NCI-H510A treated with DMSO at 0.1 percent for 48 hours (cell line): ENCODE measurements around the gene TNFSF11.
"Not testable (repeated sequence)": the region's sequence is repeated elsewhere in the genome, so short reads cannot be mapped to it uniquely, and the experiment has no call there.

Source experiments
- DNase-seq: peaks from one replicate; lab custom pipeline; 2025; lab: John Stamatoyannopoulos, UW

Gene TNFSF11, protein sequence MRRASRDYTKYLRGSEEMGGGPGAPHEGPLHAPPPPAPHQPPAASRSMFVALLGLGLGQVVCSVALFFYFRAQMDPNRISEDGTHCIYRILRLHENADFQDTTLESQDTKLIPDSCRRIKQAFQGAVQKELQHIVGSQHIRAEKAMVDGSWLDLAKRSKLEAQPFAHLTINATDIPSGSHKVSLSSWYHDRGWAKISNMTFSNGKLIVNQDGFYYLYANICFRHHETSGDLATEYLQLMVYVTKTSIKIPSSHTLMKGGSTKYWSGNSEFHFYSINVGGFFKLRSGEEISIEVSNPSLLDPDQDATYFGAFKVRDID

DNA sequence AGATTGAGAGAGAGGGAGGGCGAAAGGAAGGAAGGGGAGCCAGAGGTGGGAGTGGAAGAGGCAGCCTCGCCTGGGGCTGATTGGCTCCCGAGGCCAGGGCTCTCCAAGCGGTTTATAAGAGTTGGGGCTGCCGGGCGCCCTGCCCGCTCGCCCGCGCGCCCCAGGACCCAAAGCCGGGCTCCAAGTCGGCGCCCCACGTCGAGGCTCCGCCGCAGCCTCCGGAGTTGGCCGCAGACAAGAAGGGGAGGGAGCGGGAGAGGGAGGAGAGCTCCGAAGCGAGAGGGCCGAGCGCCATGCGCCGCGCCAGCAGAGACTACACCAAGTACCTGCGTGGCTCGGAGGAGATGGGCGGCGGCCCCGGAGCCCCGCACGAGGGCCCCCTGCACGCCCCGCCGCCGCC is at the start of gene TNFSF11:
TSS of gene TNFSF11 (plus strand) at position 142 of the 400 bp plus-strand sequence. CDS start at position 294, 152 bp downstream.
- DNase-seq: no peak

DNA sequence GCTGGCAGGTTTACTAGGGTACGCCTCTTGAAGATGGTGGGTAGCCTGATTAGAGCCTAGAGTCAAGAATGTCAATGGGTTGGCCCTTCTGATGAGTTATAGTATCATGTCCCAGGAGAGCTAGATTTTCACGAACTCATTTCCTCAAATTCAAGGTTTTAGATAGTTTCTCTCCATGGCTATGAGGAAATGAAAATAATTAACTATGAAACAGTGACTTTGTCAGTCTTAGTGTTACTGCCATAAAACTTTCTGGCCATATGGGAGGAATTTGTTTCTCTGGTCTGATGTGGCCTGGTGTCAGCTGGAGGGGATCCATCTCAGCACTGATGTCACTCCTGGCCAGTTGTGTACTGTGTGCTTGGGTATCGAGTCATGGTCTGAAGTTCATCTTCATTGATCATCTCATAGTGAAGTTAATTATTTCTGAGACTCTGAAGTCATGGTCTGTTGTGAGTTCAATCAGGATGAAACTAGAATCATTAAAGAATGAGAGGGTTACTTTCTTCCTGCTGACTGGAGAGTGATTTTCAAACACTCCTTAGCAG is 49.4 kb upstream of the TNFSF11 start:
- DNase-seq: no peak

DNA sequence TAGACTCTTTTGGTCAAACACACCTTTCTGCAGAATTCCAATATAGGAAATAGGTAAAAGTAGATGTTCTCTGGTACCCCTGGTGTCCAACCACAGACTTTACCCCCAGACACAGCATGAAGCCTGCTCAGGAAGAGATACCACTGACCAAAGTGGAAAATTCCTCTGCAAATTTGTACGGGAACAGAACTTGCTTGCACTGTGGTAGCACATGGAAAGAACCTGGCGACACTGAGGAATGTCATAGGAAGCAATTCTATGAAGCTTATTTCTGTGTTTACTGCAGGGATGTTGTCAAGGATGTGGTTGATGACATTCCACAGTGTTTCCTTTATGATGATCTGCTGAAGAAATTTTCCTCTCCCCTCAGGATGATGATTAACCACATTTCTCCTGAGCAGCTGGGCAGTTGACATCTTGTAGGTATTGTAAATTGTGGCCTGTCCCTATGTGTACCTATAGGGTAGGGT is 48.9 kb upstream of the TNFSF11 start:
- DNase-seq: no peak

DNA sequence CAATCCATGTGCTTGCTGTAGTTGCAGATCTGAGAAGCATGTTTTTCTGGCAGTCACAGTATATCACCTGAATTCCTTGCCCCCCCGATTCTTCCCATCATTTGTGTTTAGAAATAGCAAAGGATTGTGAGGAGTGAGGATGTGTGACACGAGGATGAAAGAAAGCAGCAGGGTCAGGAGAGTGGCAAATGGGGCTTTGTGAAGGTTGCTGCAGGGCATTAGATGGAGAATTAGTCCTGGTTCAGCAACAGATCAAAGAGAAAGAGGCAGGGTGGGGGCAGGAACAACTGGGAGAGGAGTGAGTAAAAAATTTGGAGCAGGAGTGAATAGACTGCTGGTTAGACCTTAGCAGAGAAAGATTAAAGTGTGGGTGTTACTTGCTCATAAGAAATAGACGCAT is 47.7 kb upstream of the TNFSF11 start:
- DNase-seq: no peak

DNA sequence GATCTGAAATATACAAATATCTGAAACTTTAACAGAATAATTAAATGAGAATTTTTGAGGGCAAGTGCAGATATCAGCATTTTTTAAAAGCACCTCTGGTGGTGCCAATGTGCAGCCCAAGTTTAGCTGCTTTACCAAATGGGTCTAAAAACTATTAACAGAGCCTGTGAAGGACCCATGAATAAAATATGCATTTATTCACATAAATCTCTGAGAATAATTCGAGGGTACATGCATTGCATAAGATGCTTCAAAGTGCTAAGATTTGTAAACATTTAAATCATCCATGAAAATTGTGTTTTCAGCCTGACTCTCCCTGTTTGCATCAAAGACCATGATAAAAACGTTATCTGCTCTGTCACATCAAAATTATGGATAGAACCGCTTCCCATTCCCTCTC is 47.1 kb upstream of the TNFSF11 start:
- no peak for DNase-seq

DNA sequence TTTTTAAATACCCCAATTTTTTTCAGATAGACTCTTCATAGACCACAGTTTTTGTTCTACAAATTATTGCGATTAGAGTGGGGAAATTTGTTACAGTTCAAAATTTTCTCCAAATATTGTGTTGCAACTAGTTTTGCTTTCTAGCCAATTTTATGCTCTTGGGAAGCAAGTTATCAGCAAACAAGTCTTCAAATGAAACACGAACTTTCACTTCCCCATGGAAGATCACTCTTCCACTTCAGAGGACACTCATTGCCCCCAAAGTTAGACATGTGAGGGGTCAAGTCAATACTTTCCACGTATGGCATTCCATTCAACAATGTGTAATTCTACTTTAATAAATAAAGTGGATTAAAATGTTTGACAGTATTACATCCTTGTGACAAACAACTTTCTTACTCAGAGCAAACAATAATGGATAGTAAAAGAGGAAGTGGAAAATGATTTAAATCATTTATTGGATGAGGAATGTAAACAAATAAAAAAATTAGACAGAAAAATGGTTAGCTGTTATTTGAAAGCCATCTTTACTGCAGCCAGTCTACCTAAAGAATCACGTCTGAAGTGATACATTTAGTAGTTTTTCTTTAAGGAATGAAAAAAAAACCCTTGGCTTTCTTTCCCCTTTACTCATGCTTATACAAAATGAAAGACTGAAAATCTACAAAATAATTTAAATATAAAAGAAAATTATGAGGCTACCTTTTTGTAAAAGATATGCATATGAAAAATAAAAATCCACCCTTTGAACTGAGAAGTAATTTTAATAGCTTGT is 41.2 kb upstream of the TNFSF11 start:
- DNase-seq: no peak

DNA sequence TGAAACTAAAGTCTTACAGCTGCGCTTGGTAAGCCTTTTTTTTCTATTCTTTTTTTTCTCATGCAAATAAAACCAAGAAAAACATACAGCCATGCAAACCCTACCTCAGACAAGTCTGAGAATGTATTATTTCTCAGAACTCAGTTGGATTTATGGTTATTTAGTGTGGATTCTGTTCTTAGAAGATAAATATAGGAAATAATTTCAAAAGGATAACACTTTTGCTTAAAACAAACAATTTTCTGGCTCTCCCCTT is 40.7 kb upstream of the TNFSF11 start:
- no peak for DNase-seq

DNA sequence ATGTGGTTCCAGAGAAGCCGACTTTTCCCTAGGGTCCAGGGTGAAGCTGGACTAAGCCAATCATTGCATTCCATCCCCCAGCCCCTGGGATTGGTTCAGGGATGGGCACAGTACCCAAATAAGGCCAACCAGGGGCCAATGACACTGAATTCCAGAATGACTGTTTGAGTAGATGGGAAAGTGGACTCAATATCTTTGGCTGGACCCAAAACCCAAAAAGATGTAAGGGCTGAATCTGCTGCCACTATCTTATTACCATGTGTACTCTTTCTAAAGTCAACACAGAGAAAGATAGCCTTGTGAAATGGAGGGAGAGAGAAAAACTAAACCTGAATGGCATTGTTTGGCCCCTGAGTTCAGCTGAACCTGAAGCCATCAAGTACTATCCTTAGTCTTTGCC is 39.2 kb upstream of the TNFSF11 start:
- DNase-seq: no peak

DNA sequence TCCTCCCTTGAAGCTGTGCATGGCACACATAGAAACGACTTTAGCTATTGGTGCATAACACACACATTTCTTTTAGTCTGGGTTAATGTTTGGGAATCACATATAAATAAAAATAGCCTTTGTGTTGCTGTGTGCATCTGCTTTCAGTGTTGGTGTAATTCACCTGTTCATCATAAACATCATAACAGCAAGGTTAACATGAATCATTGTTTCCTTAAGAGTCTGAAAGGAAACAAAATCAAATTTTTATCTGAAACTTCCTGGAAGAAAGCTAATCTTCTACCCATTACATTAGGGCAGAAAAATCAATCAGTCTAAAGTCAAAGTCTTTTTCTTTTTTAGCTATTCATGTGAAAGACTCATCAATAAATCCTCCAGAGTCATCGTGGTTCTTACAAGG is 35.0 kb upstream of the TNFSF11 start:
- DNase-seq: no peak

DNA sequence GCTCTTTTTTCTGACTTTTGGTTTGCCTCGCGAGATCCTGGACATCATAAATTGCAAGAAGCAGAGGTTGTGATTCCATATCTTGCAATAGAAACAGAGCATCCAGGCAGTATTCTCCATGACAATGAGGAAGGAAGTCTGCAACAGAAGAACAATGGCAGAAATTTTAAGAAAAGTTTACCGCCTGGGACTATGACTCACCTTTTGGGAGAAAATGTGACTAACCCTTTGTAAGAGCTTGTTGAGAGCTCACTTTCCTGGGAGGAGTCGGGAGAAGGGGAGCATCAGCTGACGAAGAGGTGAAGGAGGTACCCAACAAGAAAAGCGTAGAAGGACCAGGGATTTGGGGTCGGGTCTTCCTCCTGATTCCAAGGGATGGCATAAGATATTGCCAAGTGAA is 34.3 kb upstream of the TNFSF11 start:
- DNase-seq: no peak

DNA sequence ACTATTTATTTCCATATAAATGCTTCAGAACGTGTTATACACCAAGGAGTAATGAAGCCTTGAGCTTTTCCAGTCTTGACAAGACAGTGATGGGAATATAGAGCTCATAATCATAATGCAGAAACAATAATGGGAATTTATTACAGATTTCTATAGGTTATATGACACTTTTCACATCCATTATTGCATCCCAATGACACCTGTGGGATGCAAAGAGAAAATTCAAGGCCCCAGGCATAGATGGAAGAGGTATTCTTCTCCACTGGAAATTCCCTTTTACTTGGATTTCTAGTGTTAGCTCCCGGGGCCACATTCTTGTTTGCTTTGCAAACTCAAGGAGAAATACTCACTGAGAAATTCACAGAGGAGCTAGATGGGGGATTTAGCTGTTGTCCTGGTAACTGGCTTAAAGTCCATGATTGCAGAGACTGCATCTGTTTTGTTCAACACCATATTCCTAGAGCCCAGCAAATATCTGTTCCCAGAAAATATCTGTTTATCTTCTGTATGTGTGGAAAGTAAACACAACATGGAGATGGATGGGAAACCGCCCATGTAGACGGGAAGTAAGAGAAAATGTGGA is 30.6 kb upstream of the TNFSF11 start:
- no peak for DNase-seq

DNA sequence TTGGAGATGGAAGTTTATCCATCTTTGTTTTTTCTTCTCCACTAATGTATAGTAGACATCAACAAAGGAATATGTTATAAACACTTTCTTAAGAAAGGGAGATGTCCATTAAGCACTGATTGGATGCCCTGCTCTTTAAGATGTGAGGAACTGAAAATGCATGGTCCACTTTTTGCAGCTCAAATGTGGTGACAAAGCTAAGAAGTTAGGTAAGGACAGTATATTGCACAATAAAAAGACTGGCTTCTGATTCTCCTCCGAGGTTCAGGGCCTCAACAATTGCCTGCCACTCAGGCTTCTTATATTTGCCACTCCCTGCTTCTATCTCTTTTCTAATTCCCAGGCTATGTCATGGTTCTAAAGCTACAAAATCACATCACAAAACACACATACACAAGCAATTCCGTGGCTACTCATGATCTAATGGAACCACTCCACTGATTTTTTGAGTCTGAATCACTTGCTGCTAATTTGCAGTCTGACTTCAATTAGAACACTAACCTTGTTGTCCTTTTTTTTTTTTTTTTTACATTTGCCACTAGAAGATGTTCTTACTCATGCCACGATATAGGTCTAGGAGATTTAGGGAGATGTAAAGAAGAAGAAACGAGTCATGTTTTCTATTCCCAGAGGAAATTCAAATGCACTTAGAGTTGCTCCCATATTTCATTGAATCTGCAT is 29.6 kb upstream of the TNFSF11 start:
- DNase-seq: no peak

DNA sequence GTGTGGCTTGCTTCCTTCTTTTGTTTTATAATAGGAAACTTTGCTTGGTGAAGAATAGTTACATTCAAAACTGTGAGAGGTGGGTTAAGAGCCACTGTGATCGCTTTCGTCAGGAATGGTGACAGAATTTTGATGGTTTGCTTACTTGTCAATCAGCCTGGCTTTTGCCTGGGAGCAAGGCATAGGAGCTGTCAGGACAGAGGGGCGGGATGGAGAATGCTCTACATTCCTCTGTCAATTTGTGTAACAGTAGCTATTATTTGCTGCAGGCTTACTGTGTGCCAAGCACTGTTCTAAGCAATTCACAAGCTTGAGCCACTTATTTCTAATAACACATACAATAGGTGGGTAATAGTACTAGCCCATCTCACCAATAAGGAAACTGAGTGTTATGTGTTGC is 28.1 kb upstream of the TNFSF11 start:
- no peak for DNase-seq

DNA sequence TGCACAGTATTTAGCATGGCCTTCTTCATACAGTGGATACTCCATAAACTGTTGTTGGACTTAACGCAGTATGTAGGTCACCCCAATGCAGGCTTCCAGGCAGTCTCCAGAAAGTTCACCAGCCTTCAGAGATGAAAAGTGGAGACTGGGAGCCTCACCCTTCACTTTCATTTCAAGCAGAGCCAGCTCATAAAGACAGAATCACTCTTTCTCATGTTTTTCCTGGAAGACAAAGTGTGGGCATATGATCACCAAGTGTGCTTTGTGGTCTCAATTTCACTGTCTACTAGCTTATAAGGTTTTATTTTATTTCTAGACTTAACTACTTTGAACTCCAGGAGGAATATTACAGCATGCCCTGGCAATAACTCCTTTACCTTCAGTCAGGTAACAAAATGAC is 26.3 kb upstream of the TNFSF11 start:
- no peak for DNase-seq

DNA sequence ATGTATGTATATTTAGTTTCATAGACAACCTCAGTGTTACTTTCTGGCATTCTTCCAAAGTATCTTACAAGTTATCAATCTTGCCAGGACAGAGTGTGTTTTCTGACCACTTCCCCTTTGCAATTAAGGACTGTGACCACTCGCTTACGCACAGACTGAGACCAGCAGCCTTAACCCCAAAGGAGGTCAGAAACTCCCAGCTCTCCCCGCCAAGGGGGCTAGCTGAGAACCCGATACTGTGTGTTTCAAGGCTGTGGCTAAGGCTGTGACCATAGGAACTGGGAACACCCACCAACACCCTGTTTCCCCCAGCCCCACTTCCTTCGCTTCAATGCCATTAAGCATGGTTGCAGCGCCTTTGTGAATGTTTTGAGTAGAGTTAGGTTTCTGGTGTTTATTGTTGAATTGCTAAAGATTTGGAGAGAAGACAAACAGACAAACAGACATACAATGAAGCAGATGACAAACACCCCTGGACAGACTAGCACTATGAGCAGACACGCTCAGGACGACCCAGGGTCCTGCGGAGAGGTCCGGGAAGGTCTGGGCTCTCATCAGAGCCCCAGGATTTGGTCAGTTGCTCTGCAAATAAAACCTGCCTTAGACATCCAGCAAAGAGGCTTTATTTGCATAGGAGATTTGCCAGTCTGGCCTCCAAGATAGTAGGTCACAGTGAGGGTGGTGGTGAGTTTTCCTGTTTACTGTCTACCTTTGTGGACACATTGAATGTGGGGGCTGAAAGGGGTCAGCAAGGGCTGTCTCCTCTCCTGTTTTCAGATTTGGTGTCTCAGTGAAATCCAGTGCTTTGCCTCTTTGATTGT is 25.0 kb upstream of the TNFSF11 start:
- DNase-seq: no peak

DNA sequence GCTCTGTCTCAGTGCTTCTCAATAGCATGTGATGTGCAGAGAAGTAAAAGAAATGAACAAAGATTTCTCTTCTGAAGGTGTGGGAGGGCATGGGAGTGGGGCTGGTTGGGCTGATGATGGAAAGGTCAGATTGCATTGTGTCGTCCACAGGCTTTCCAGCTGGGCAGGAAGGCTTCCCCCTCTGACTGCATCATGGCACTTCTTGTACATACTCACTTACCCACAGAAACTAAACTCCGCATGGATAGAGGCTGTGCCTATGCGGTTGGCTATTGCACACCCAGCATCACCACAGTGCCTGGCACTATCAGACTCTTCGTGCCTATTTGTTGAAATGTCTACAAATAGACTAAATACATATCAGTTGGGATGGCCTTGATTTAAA is 24.4 kb upstream of the TNFSF11 start:
- no peak for DNase-seq

DNA sequence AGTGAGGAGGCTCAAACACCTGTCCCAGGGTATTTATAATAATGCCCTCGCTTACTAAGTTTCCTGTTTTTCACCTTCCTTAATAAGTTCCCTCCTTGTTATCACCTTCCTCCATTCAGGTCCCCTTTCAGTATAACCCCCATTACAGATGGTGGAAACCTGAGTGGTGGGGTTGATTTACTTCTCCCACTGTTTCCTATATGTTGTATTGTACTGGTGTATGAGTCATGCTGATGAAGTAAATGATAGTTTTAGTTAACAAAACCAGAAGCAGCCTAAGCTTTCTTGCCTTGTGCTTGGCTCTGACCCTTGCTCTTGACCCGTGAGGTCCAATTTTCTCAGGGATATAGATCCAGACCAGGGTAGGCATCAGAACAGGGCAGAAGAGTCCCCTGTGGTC is 22.3 kb upstream of the TNFSF11 start:
- DNase-seq: no peak

DNA sequence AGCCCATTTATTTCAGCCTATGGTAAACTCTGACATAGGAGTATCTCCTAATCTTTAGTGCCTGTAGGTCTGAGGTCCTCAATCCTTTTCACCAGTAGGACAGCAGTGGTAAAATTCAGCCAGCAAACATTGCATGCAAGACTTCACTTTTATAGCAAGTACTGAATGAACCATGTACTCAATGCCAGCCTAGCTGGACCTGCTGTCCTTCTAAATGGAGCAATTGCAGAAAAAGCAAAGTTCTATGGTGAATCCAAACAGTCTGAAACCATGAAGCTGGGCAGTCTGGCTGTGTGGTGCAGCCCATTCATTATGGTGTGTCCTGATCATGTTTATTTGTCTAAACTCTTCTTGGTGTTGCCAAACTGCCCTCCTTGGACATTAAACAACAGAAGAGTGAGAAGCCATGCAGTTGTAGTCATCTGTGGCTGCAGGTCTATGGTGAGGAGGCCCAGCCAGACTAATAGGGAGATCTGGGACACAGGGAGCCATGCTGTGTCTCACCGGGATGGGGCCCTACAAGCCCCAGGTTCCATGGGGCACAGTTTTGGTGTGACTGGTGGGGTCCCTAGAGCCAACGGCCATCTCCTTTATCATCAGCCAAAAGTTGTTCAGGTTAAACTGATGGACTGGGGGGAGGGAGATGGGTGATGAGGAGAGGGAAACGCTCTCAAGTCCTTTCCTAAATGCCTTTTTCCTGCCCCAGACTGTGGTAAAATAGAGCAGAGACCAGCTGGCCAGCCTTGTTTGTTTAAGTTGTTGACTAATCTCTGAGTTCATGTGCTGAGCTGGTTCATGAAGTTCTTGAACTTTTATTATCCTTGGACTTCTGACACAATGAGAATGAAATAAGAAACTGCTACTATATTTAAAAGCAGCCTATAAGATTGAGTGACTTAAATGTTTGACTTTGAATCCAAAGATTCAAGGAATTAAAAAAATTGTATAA is 20.6 kb upstream of the TNFSF11 start:
- peak; percentile 4 for DNase-seq

DNA sequence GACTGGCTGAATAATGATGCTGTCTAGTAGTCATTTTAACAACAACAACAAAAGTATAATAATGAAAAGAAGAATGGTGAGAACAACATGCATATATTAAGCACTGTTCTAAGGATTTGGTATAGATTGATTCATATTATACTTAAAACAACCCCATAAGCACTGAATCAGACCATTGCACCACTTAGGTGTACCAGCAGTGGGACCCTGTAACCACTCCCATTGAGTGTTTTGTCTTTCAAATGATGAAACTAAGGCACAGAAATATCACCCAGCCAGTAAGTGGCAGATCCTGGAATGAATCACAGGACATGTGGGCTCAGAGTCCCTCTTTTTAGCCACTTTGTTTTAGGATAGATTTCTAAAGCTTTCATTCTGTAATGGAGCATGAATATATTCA is 14.9 kb upstream of the TNFSF11 start:
- no peak for DNase-seq

DNA sequence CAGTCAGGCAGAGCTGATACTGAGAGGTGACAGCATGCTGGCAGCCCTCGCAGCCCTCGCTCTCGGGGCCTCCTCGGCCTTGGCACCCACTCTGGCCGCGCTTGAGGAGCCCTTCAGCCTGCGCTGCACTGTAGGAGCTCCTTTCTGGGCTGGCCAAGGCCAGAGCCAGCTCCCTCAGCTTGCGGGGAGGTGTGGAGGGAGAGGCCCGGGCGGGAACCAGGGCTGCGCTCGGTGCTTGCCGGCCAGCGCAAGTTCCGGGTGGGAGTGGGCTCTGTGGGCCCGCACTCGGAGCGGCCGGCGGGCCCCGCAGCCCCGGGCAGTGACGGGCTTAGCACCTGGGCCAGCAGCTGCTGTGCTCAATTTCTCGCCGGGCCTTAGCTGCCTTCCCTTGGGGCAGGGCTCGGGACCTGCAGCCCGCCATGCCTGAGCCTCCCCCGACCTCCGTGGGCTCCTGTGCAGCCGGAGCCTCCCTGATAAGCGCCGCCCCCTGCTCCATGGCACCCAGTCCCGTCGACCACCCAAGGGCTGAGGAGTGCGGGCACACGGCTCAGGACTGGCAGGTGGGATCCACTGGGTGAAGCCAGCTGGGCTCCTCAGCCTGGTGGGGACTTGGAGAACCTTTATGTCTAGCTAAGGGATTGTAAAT is 14.3 kb upstream of the TNFSF11 start:
- DNase-seq: not testable (repeated sequence)
